ENCODE data around the gene ALMS1.
"Not testable (repeated sequence)": the region's sequence is repeated elsewhere in the genome, so short reads cannot be mapped to it uniquely, and the experiment has no call there.

The ALMS1 gene

GRCh38 chr2:73385504-73386341 lies at the start of gene ALMS1:
Gene ALMS1 (plus strand): TSS chr2:73385836. CDS start chr2:73385869, 33 bp downstream.
- peak; percentile 69 to 91 for DNase-seq

- DNase-seq = no peak
Measured at GRCh38 chr2:73337828-73338227, 47.8 kb upstream of the ALMS1 start.

GRCh38 chr2:73339201-73339600 lies 46.4 kb upstream of the ALMS1 start:
- DNase-seq = no peak

- no peak for DNase-seq
Measured at GRCh38 chr2:73341039-73341438, 44.6 kb upstream of the ALMS1 start.

DNA sequence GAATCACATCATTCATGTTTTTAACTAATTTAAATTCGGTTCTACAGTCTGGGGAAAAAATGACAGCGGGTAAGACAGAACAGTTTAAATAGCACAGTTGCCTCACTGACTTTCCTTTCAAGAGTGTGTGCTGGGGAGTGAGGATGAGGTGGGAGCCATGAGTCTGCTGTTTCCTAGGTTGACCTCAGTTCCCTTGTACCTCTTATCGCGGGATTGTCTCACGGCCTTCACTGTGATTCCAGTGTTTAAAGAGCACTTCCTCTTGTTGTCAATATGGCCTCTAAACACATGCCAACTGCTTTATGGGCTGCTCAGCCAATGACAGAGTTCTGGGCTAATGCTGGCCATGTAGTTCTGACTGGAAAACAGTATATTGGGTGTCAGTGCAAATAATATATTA lies 41.6 kb upstream of the ALMS1 start:
- DNase-seq = no peak

DNA sequence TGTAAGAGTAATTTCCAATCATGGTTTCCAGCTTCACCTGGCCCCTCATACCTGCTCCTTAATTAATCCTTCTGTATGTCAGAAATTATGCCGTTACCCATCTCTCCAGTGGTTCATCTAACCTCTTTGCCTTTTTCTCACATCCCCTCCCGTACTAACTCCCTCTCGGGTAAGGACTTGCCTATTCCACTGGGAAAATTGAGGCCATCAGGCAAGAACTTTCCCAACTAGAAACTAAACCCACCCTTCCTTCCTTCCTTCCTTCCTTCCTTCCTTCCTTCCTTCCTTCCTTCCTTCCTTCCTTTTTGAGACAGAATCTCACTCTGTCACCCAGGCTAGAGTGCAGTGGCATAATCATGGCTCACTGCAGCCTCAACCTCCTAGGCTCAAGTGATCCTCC lies 40.9 kb upstream of the ALMS1 start:
- DNase-seq = not testable (repeated sequence)

DNA sequence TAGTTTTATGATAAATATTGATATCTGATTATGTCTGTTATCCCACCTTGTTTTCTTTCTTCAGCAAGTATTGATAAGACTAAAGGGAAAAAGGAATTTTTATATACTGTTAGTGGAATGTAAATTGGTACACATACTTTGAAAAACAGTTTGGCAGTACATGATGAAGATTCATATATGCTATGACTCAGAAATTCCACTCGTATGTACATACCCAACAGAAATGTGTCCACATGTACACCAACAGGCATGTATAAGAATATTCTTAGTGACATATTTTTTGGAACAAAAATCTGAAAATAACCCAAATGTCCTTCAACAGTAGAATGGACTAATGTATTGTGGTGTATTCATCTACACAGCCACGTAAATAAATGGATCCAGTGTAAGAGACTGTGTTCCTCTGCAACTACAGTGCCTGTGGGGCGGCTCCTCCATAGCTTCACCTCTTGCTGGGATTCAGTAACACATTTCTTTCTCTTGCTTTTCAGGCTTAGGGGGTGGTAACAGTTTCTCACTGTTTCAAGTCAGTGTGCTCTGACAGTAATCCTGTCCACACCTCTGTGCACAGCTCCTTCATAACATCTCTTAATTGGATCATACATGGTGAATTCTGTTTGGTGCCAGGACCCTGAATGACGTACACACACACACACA lies 35.5 kb upstream of the ALMS1 start:
- no peak for DNase-seq

DNA sequence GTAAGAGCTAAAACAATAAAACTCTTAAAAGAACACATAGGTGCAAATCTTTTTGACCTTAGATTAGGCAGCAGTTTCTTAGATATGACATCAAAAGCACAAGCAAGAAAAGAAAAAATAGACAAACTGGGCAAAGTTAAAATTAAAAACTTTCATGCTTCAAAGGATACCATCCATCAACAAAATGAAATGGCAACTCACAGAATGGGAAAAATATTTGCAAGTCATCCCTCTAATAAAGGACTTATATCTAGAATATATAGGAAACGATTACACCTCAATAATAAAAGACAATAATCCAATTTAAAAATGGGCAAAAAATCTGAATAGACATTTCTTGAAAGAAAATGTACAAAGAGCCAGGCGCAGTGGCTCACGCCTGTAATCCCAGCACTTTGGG lies 29.5 kb upstream of the ALMS1 start:
- no peak for DNase-seq

- DNase-seq = peak in 1 of 2 experiments; percentile 10
Measured at GRCh38 chr2:73359915-73360697, 25.5 kb upstream of the ALMS1 start.

DNA sequence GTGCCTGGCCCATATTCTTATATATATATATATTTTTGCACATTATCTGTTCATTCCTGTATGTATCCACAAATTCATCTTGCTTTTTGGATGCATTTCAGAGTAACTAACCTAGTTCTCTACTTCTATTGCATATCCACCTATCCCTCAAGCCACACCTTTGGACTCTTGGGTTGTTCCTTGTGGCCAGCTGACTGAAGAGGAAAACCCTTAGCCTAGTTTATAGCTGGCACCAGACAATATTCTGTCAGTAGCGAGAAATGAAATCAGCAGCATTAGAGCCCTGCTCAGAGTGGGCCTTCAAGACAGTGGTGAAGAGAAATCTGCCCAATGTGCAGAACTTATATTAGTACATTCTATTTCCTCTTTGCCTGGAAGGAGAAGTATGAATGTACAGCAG lies 19.6 kb upstream of the ALMS1 start:
- DNase-seq = no peak

DNA sequence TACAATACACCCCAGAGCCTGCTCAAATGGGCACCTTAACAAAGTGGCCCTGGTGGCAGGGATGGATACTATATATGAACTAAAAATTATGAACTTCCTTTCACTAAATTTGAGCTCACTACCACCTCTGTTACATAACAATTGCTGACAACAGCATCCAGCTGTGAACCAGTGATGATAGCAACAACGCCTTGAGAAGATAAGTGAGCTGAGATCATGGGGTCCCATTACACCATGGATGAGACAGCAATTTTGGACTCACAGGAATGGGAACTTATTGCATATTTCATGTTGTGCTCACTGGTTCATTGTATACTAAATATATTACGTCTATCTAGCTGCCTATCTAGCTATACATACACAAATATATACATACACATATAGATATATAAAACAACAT lies 16.9 kb upstream of the ALMS1 start:
- DNase-seq = no peak

GRCh38 chr2:73370348-73370747 lies 15.3 kb upstream of the ALMS1 start:
- no peak for DNase-seq

- no peak for DNase-seq
Measured at GRCh38 chr2:73373344-73373743, 12.3 kb upstream of the ALMS1 start.

- DNase-seq = no peak
Measured at GRCh38 chr2:73374269-73374668, 11.4 kb upstream of the ALMS1 start.

DNA sequence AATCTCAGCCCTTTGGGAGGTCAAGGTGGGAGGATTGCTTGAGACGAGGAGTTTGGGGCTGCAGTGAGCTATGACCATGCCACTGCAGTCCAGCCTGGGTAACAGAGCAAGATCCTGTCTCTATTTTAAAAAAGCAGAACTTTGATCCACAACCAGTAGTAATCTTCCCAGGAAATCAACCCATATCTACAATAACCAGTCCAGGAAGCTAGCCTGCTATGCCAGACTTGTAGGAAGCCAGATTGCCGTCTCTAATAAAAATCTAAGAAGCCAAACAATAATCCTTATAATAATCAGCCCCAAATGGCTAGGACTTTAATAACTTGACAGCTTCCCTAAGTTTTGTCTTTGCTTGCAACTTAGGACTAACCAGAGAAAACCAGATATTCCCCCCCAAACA lies 9.0 kb upstream of the ALMS1 start:
- no peak for DNase-seq

GRCh38 chr2:73383036-73383435 lies 2.6 kb upstream of the ALMS1 start:
- no peak for DNase-seq

GRCh38 chr2:73385123-73385503 lies 523 bp upstream of the ALMS1 start:
- DNase-seq = no peak

DNA sequence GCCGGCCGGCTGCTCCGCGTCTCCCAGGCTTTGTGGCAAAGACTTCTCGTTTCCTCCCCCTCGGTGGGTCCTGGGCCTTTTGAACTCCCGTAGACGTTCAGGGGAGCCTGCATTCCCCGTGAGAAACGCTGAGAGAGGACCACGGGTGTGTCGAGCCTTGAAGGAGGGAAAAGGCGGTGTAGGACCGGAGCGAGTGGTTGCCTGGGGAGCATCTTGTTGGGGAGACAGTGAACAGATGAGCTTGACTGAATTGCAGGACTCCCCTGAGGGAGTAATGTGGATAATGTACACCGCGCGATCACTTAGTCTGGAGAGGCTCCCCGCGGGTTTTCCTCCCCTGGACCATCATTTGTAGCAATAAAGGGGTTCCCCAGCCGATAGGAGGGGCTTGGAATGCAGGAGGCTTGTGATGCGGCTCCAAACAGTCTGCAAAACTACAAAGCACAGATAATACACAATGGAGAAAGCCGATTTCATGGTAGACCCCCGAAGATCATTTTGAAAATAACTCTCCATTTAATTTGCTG lies 769 bp downstream of the ALMS1 start:
- DNase-seq = peak in 1 of 2 experiments; percentile 60

GRCh38 chr2:73386894-73387636 lies 1.4 kb downstream of the ALMS1 start:
- DNase-seq = no peak

DNA sequence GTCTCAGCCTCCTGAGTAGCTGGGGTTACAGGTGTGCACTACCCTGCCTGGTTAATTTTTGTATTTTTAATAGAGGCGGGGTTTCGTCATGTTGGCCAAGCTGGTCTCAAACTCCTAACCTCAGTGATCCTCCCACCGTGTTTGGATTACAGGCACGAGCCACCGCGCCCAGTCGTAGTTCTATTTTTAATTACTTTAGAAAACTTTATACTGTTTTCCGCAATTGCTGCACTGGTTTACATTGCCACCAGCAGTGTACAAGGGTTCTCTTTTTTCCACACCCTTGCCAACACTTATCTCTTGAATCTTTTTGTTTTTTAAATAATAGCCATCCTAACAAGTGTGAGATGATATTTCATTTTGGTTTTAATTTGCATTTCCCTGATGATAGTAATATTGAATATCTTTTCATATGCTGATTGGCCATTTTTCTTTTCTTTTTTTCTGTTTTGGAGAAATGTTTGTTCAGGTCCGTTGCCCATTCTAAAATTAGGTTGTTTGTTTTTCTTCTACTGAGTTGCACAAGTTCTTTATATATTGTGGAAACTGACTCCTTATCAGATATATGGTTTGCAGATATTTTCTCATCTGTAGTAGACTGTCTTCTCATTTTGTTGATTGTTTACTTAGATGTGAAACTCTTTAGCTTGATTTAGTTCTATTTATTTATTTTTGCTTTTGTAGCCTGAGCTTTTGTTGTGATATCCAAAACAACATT lies 16.9 kb downstream of the ALMS1 start:
- DNase-seq = no peak

DNA sequence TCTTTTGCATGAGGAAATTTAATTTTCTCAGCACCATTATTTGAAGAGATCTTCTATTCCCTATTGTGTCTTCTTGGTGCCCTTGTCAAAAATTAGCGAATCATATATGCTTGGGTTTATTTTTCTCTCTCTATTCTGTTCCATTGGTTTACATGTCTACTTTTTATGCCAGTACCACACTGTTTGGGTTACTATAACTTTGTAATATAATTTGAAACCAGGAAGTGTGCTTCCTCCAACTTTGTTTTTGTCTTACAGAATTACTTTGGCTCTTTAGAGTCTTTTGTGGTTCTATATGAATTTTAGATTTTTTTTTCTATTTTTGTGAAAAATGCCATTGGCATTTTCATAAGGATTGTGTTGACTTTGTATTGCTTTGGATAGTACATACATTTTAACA lies 17.6 kb downstream of the ALMS1 start:
- no peak for DNase-seq

- no peak for DNase-seq
Measured at GRCh38 chr2:73404409-73404808, 18.8 kb downstream of the ALMS1 start.
